Rectal smooth muscle tissue (tissue), 1 donor: Measurements from ENCODE around the gene SPECC1.
"Not testable (repeated sequence)": the region's sequence is repeated elsewhere in the genome, so short reads cannot be mapped to it uniquely, and the experiment has no call there.

Source experiments
- H3K27ac ChIP-seq: one replicate; pipeline ENCODE4 v1.7.0; 2013; ENCODE audit warnings: low read depth, low read length, inconsistent platforms
- H3K27me3 ChIP-seq: one replicate; pipeline ENCODE4 v1.7.0; 2013; ENCODE audit warnings: low read length; ENCODE audit not compliant: control insufficient read depth, insufficient read depth
- H3K36me3 ChIP-seq: one replicate; pipeline ENCODE4 v1.7.0; 2013; ENCODE audit warnings: low read length; ENCODE audit not compliant: control insufficient read depth, insufficient read depth
- H3K4me1 ChIP-seq: one replicate; pipeline ENCODE4 v1.7.0; 2013; ENCODE audit warnings: low read length; ENCODE audit not compliant: control insufficient read depth, insufficient read depth
- H3K4me3 ChIP-seq: one replicate; pipeline ENCODE4 v1.7.0; 2013; ENCODE audit warnings: low read length
- H3K9ac ChIP-seq: one replicate; pipeline ENCODE4 v1.7.0; 2013; ENCODE audit warnings: low read length

SPECC1 gene

DNA sequence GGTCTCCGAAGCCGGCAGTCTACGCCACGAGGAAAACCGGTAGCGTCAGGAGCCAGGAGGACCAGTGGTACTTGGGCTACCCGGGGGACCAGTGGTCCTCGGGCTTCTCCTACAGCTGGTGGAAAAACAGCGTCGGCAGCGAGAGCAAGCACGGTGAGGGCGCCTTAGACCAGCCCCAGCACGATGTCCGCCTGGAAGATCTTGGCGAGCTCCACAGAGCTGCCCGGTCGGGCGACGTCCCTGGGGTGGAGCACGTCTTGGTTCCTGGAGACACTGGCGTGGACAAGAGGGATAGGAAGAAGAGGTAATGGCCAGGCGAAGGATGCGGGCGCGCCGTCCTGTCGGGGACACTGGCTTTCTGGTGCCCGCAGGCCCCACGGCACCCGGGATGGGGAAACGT, 312.2 kb downstream of the SPECC1 start:
- not testable (repeated sequence) for H3K27ac ChIP-seq, H3K9ac ChIP-seq, H3K4me3 ChIP-seq, H3K4me1 ChIP-seq, H3K36me3 ChIP-seq, H3K27me3 ChIP-seq

DNA sequence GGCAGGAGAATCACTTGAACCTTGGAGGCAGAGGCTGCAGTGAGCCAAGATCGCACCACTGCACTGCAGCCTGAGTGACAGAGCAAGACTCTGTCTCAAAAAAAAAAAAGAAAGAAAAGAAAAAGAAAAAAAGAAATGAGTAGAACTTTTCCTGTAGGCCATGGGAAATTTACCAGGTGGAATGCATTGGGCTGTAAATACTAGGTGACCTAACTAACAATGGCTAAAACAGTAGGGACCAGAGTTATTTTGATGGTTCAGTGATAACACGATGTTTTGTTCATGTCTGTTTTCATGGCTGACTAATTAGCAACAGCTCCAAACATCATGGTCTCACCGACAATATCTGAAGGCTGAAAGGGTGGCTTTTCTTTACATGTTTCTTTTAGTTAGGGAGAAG, 318.6 kb downstream of the SPECC1 start:
- H3K36me3 ChIP-seq, H3K4me1 ChIP-seq, H3K27me3 ChIP-seq, H3K9ac ChIP-seq, H3K4me3 ChIP-seq, H3K27ac ChIP-seq: not testable (repeated sequence)

DNA sequence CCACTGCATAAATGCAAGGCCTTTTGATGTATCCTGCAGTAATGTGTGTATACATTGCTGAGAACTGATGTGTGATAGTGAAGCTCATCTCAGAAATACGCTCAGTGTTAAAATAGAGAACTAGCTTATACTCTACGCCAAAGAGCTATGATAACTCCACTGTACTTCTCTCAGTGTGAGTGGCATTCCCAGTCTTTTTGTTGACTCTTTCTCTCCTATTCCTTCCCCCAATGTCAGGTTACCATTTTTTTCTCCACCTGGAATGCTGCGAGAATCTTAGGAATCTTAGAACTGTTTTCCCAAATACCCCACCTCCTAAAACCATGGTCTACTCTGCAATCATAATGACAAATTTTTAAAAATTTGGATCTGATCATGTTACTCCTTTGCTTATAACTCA, 342.2 kb downstream of the SPECC1 start:
- not testable (repeated sequence) for H3K4me3 ChIP-seq, H3K4me1 ChIP-seq, H3K27ac ChIP-seq, H3K9ac ChIP-seq, H3K27me3 ChIP-seq, H3K36me3 ChIP-seq

DNA sequence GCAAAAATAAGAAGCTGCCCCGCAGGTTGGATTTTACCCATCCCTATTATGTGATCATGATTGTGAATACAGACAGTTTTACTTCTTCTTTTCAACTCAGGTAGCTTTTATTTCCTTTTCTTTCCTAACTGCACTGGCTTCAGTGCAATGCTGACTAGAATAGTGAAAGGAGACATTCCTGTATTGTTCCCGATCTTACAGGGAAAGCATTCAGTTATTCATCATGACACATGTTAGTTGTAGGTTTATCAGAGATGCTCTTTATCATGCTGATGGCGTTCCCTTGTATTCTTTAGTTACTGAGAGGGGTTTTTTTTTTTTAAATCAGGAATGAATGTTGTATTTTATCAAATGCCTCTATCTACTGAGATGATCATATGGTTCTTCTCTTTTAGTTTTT, 343.4 kb downstream of the SPECC1 start:
- not testable (repeated sequence) for H3K27ac ChIP-seq, H3K9ac ChIP-seq, H3K36me3 ChIP-seq, H3K4me1 ChIP-seq, H3K27me3 ChIP-seq, H3K4me3 ChIP-seq

DNA sequence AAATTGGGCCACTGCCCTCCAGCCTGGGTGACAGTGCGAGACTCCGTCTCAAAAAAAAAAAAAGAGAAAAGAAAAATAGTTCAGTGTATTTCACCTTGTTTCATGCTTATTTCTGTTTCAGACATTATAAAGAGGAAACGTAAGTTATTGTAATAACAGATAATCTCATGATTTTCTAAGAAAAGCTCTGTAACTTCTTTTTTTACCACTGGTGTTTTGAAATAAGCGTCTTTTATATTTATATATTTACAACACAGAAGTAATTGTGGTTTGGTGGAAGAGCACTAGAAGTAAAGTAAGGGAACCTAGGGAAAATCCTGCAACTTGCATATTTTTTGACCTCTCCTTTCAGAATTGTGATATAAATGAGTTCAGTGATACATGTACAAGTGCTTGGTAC, 354.7 kb downstream of the SPECC1 start:
- H3K4me3 ChIP-seq, H3K27ac ChIP-seq, H3K4me1 ChIP-seq, H3K27me3 ChIP-seq, H3K9ac ChIP-seq, H3K36me3 ChIP-seq: not testable (repeated sequence)
